WTC11 (cell line): ENCODE results near the gene RFX4. TPM values are rescaled to one million over a fixed set of nuclear protein-coding genes. Genes with fewer than 3 reads are reported as not detected.

Experiments
- ATAC-seq: fragments of 200-7000 bp; cut with Tn5 transposase; 2 replicates; pipeline ENCODE4 v1.10.0; 2021; ENCODE audit warnings: mild to moderate bottlenecking, moderate library complexity
- CTCF ChIA-PET: fragments of 300-600 bp; sonication (Branson Sonifier 250); formaldehyde crosslinking; loops from one replicate; lab custom pipeline; 2021; ENCODE audit warnings: antibody characterized with exemption; lab: Charles Lee
- POLR2A ChIA-PET: fragments of 350-600 bp; sonication (Branson Sonifier 250); formaldehyde crosslinking; loops from one replicate; lab custom pipeline; 2021; ENCODE audit warnings: antibody characterized with exemption; lab: Charles Lee
- DNase-seq: peaks from one replicate; pipeline ENCODE4 v3.0.0; 2021; ENCODE audit warnings: low spot score
- H3K27ac Mint-ChIP-seq: 2 replicates; pipeline ENCODE4 v1.8.0; 2021; ENCODE audit warnings: mixed read lengths
- H3K27me3 Mint-ChIP-seq: 2 replicates; pipeline ENCODE4 v1.8.0; 2021; ENCODE audit warnings: low read depth, mild to moderate bottlenecking, moderate library complexity, mixed read lengths
- H3K36me3 Mint-ChIP-seq: 2 replicates; pipeline ENCODE4 v1.8.0; 2021; ENCODE audit warnings: mixed read lengths
- H3K4me1 Mint-ChIP-seq: 2 replicates; pipeline ENCODE4 v1.8.0; 2022; ENCODE audit warnings: mixed read lengths
- H3K4me3 Mint-ChIP-seq: 2 replicates; pipeline ENCODE4 v1.8.0; 2021; ENCODE audit warnings: mild to moderate bottlenecking, moderate library complexity, mixed read lengths
- H3K9me3 Mint-ChIP-seq: 2 replicates; pipeline ENCODE4 v1.8.0; 2021; ENCODE audit warnings: mixed read lengths
- AR ChIP-seq: fragments of 250-450 bp; sonication (Bioruptor Pico); IDR thresholded peaks from 2 replicates; pipeline ENCODE4 v1.9.0; 2021; ENCODE audit warnings: mild to moderate bottlenecking
- ATF1 ChIP-seq: sonication (generic); formaldehyde crosslinking; IDR thresholded peaks from 2 replicates; pipeline ENCODE4 v1.8.1; 2023; ENCODE audit warnings: mild to moderate bottlenecking, moderate library complexity, missing genetic modification reagents
- CREB1 ChIP-seq: sonication (generic); formaldehyde crosslinking; IDR thresholded peaks from 2 replicates; pipeline ENCODE4 v1.8.0; 2023; ENCODE audit warnings: mild to moderate bottlenecking, missing genetic modification reagents
- JUN ChIP-seq: sonication (generic); formaldehyde crosslinking; IDR thresholded peaks from 2 replicates; pipeline ENCODE4 v1.8.0; 2023; ENCODE audit warnings: mild to moderate bottlenecking, missing genetic modification reagents
- MXD4 ChIP-seq: fragments of 250-450 bp; sonication (Bioruptor Pico); IDR thresholded peaks from 2 replicates; pipeline ENCODE4 v1.8.0; 2021; ENCODE audit warnings: mild to moderate bottlenecking, moderate library complexity, borderline replicate concordance
- NFYB ChIP-seq: sonication (generic); formaldehyde crosslinking; conservative IDR thresholded peaks from 2 replicates; pipeline ENCODE4 v1.8.0; 2022; ENCODE audit warnings: low read depth, missing genetic modification reagents
- NR2C2 ChIP-seq: sonication (generic); formaldehyde crosslinking; IDR thresholded peaks from 2 replicates; pipeline ENCODE4 v1.8.0; 2022; ENCODE audit warnings: mild to moderate bottlenecking, missing genetic modification reagents
- RORB ChIP-seq: fragments of 250-450 bp; sonication (Bioruptor Pico); IDR thresholded peaks from 2 replicates; pipeline ENCODE4 v1.9.0; 2021; ENCODE audit warnings: mild to moderate bottlenecking
- USF2 ChIP-seq: sonication (generic); formaldehyde crosslinking; IDR thresholded peaks from 2 replicates; pipeline ENCODE4 v1.8.1; 2023; ENCODE audit warnings: mild to moderate bottlenecking, missing genetic modification reagents, moderate library complexity
- ZNF219 ChIP-seq: sonication (generic); formaldehyde crosslinking; IDR thresholded peaks from 2 replicates; pipeline ENCODE4 v1.8.0; 2023; ENCODE audit warnings: missing genetic modification reagents, mild to moderate bottlenecking, borderline replicate concordance
- ZNF263 ChIP-seq: sonication (generic); formaldehyde crosslinking; IDR thresholded peaks from 2 replicates; pipeline ENCODE4 v1.8.1; 2022; ENCODE audit warnings: low read depth, mild to moderate bottlenecking, moderate library complexity, missing genetic modification reagents
- ZNF281 ChIP-seq: sonication (generic); formaldehyde crosslinking; IDR thresholded peaks from 2 replicates; pipeline ENCODE4 v1.8.0; 2023; ENCODE audit warnings: mild to moderate bottlenecking, missing genetic modification reagents
- ZNF396 ChIP-seq: fragments of 250-450 bp; sonication (Bioruptor Pico); IDR thresholded peaks from 2 replicates; pipeline ENCODE4 v1.8.0; 2021; ENCODE audit warnings: mild to moderate bottlenecking, moderate library complexity, borderline replicate concordance
- ZNF423 ChIP-seq: fragments of 250-450 bp; sonication (Bioruptor Pico); IDR thresholded peaks from 2 replicates; pipeline ENCODE4 v2.1.2; 2022; ENCODE audit warnings: mild to moderate bottlenecking, moderate library complexity
- ZNF671 ChIP-seq: fragments of 250-450 bp; sonication (Bioruptor Pico); IDR thresholded peaks from 2 replicates; pipeline ENCODE4 v1.8.0; 2021; ENCODE audit warnings: mild to moderate bottlenecking
- total RNA-seq: library from RNA; stranded (reverse); gene quantifications from 3 replicates; pipeline ENCODE4 v1.2.3, GENCODE V29; 2021
- TF ChIP-seq, protein P1 (sequence below): sonication (generic); formaldehyde crosslinking; IDR thresholded peaks from 2 replicates; pipeline ENCODE4 v1.8.0; 2022; ENCODE audit warnings: mild to moderate bottlenecking, missing genetic modification reagents
- TF ChIP-seq, protein P2 (sequence below): sonication (generic); formaldehyde crosslinking; IDR thresholded peaks from 2 replicates; pipeline ENCODE4 v1.8.1; 2023; ENCODE audit warnings: mild to moderate bottlenecking, missing genetic modification reagents

Gene RFX4
- total RNA-seq, 1 experiment from 2014 or later = 0.26 TPM

DNA sequence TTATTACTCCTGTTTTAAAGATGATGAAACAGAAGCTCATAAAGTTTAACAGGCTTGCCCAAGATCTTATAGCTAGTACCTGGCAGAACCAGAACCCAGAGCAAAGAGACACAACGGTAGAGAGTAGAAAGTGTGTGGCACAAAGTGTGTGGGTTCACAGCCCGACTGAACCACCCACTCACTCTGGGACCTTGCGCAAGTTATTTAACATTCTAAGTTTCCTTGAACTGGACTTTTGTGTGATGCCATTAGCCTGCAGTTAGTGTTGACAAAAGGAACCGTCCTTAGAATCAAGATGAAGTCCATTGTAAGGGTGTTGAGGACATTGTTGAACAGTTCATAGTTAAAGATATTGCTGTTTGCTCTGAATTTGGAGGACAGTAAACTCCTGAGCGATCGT lies 161.8 kb downstream of the RFX4 start:
- peaks cover 5% of the 10 kb centered on the region; the same call in 1 of the 2 replicates for H3K9me3 Mint-ChIP-seq
- no peaks in the 10 kb centered on the region for H3K36me3 Mint-ChIP-seq
- peaks cover 48% of the 10 kb centered on the region for H3K4me1 Mint-ChIP-seq
- CTCF ChIA-PET = no interaction called here
- H3K27me3 Mint-ChIP-seq = no peaks in the 10 kb centered on the region
- no peak overlapping the region for H3K27ac Mint-ChIP-seq
- TF ChIP-seq, protein P1, sequence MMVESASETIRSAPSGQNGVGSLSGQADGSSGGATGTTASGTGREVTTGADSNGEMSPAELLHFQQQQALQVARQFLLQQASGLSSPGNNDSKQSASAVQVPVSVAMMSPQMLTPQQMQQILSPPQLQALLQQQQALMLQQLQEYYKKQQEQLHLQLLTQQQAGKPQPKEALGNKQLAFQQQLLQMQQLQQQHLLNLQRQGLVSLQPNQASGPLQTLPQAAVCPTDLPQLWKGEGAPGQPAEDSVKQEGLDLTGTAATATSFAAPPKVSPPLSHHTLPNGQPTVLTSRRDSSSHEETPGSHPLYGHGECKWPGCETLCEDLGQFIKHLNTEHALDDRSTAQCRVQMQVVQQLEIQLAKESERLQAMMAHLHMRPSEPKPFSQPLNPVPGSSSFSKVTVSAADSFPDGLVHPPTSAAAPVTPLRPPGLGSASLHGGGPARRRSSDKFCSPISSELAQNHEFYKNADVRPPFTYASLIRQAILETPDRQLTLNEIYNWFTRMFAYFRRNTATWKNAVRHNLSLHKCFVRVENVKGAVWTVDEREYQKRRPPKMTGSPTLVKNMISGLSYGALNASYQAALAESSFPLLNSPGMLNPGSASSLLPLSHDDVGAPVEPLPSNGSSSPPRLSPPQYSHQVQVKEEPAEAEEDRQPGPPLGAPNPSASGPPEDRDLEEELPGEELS (CRISPR knock-in tag) = no peak
- no peak for TF ChIP-seq AR
- TF ChIP-seq ZNF671 (CRISPR knock-in tag) = no peak
- TF ChIP-seq NR2C2 = no peak
- no peak for TF ChIP-seq ZNF423
- TF ChIP-seq ZNF281 (CRISPR knock-in tag) = no peak
- no peak for TF ChIP-seq USF2 (CRISPR knock-in tag)
- TF ChIP-seq ZNF396 (CRISPR knock-in tag) = no peak
- TF ChIP-seq CREB1 = no peak
- no peak for TF ChIP-seq NFYB (CRISPR knock-in tag)
- TF ChIP-seq ATF1 = no peak
- TF ChIP-seq ZNF263 = no peak
- TF ChIP-seq, protein P2, sequence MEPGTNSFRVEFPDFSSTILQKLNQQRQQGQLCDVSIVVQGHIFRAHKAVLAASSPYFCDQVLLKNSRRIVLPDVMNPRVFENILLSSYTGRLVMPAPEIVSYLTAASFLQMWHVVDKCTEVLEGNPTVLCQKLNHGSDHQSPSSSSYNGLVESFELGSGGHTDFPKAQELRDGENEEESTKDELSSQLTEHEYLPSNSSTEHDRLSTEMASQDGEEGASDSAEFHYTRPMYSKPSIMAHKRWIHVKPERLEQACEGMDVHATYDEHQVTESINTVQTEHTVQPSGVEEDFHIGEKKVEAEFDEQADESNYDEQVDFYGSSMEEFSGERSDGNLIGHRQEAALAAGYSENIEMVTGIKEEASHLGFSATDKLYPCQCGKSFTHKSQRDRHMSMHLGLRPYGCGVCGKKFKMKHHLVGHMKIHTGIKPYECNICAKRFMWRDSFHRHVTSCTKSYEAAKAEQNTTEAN (CRISPR knock-in tag) = no peak
- no peak for TF ChIP-seq MXD4
- POLR2A ChIA-PET = no interaction called here
- ATAC-seq = no peak
- DNase-seq = no peak
- no peak overlapping the region for H3K4me3 Mint-ChIP-seq

GRCh38 chr12:106745181-106745745 lies 162.5 kb downstream of the RFX4 start:
- Mint-ChIP-seq H3K36me3 (no peaks in the 10 kb centered on the region), H3K27me3 (no peaks in the 10 kb centered on the region), H3K4me3 (no peak overlapping the region), H3K27ac (no peak overlapping the region), H3K4me1 (peaks cover 42% of the 10 kb centered on the region), H3K9me3 (peaks cover 5% of the 10 kb centered on the region; the same call in 1 of the 2 replicates)
- ATAC-seq (no peak), DNase-seq (no peak)
- POLR2A ChIA-PET = no interaction called here
- no peak for TF ChIP-seq ZNF219 (CRISPR knock-in tag)
- TF ChIP-seq JUN (CRISPR knock-in tag) = no peak
- TF ChIP-seq RORB (CRISPR knock-in tag) = no peak
- CTCF ChIA-PET = no interaction called here
